ENCODE data around the gene SNN.

SNN gene

GRCh38 chr16:11635679-11636171 is 32.5 kb upstream of the SNN start:
- no peak for DNase-seq

GRCh38 chr16:11636172-11636721 is 32.0 kb upstream of the SNN start:
- DNase-seq: no peak

GRCh38 chr16:11637320-11637719 is 30.9 kb upstream of the SNN start:
- DNase-seq: no peak

GRCh38 chr16:11638140-11638539 is 30.1 kb upstream of the SNN start:
- no peak for DNase-seq

- DNase-seq: no peak
These were observed 29.2 kb upstream of the SNN start for GRCh38 chr16:11639008-11639562.

- DNase-seq: peak; percentile 96
These were observed 28.0 kb upstream of the SNN start for GRCh38 chr16:11639925-11640899.

GRCh38 chr16:11640987-11641817 is 27.1 kb upstream of the SNN start:
- DNase-seq: peak; percentile 60

GRCh38 chr16:11642765-11643116 is 25.5 kb upstream of the SNN start:
- DNase-seq: no peak

- DNase-seq: no peak
These were observed 19.0 kb upstream of the SNN start for GRCh38 chr16:11649276-11649675.

- DNase-seq: no peak
These were observed 17.3 kb upstream of the SNN start for GRCh38 chr16:11650641-11651591.

- DNase-seq: no peak
These were observed 16.5 kb upstream of the SNN start for GRCh38 chr16:11651796-11652195.

GRCh38 chr16:11655655-11656054 is 12.6 kb upstream of the SNN start:
- no peak for DNase-seq

- no peak for DNase-seq
These were observed 10.7 kb upstream of the SNN start for GRCh38 chr16:11657556-11657955.

GRCh38 chr16:11658896-11659708 is 9.2 kb upstream of the SNN start:
- no peak for DNase-seq

- DNase-seq: no peak
These were observed 7.7 kb upstream of the SNN start for GRCh38 chr16:11660565-11660964.

GRCh38 chr16:11662582-11662981 is 5.7 kb upstream of the SNN start:
- no peak for DNase-seq

- DNase-seq: no peak
These were observed 3.2 kb upstream of the SNN start for GRCh38 chr16:11665071-11665491.

GRCh38 chr16:11666103-11667055 is 1.9 kb upstream of the SNN start:
- no peak for DNase-seq

- no peak for DNase-seq
These were observed 933 bp upstream of the SNN start for GRCh38 chr16:11667221-11667823.

Measured in amniotic stem cell (primary cell).